Hindlimb muscle (tissue), 1 donor: ENCODE results near the gene TCEANC. TPM values are rescaled to one million over a fixed set of nuclear protein-coding genes. Genes with fewer than 3 reads are reported as not detected.

Source experiments
- DNase-seq: peaks from one replicate; pipeline ENCODE4 v3.0.0-alpha.2; 2013
- polyA plus RNA-seq: library from polyadenylated mRNA; unstranded; fragments of 120-200 nt; gene quantifications from one replicate; pipeline ENCODE4 v1.2.1, GENCODE V29; 2013; ENCODE audit not compliant: insufficient read length

Gene TCEANC
- polyA plus RNA-seq, 1 donor: 4.2 TPM

- no peak for DNase-seq
These were observed 40.5 kb downstream of the TCEANC start for GRCh38 chrX:13693341-13693961.

- DNase-seq: no peak
These were observed 41.4 kb downstream of the TCEANC start for GRCh38 chrX:13694359-13694758.

GRCh38 chrX:13694983-13695382 lies 42.0 kb downstream of the TCEANC start:
- DNase-seq: no peak

GRCh38 chrX:13695601-13696115 lies 42.7 kb downstream of the TCEANC start:
- no peak for DNase-seq

GRCh38 chrX:13697455-13697854 lies 44.5 kb downstream of the TCEANC start:
- no peak for DNase-seq

- no peak for DNase-seq
These were observed 45.0 kb downstream of the TCEANC start for GRCh38 chrX:13697976-13698375.

- no peak for DNase-seq
These were observed 45.5 kb downstream of the TCEANC start for GRCh38 chrX:13698432-13698831.

- no peak for DNase-seq
These were observed 46.4 kb downstream of the TCEANC start for GRCh38 chrX:13699183-13699826.

GRCh38 chrX:13700380-13700779 lies 47.4 kb downstream of the TCEANC start:
- no peak for DNase-seq

- DNase-seq: no peak
These were observed 49.3 kb downstream of the TCEANC start for GRCh38 chrX:13702111-13702789.

- DNase-seq: no peak
These were observed 50.2 kb downstream of the TCEANC start for GRCh38 chrX:13703135-13703534.

- DNase-seq: no peak
These were observed 50.6 kb downstream of the TCEANC start for GRCh38 chrX:13703589-13703988.

GRCh38 chrX:13711141-13711540 lies 58.2 kb downstream of the TCEANC start:
- no peak for DNase-seq

Other genes with a start within 250 kb of the TCEANC start
- 53.7 TPM for gene EGFL6, start 83.5 kb upstream of the TCEANC start, polyA plus RNA-seq
- 14.0 TPM for gene RAB9A, start 36.0 kb downstream of the TCEANC start, polyA plus RNA-seq
- gene TRAPPC2, start 81.5 kb downstream of the TCEANC start, polyA plus RNA-seq: 10.4 TPM
- gene OFD1, start 81.6 kb downstream of the TCEANC start, polyA plus RNA-seq: 21.6 TPM
- gene GPM6B, start 164.0 kb downstream of the TCEANC start, polyA plus RNA-seq: 18.1 TPM